Measurements from ENCODE around the gene STK39.

- TF ChIP-seq CTCF (IDR thresholded peaks at IDR 0.05) = no peak
- TF ChIP-seq POLR2A (IDR thresholded peaks at IDR 0.05) = no peak
Observed at GRCh38 chr2:168180914-168181313, 66.5 kb downstream of the STK39 start.

All from right lobe of liver (tissue), 4 donors.